GM23338 (cell line): ENCODE measurements around the gene GRIN2C. TPM values are rescaled to one million over a fixed set of nuclear protein-coding genes. Genes with fewer than 3 reads are reported as not detected.

Experiments used
- ATAC-seq: fragments of 200-7000 bp; cut with Tn5 transposase; 3 replicates; pipeline ENCODE4 v1.9.1; 2020
- DNase-seq: peaks from one replicate; pipeline ENCODE4 v3.0.0-alpha.2; 2015; ENCODE audit warnings: low spot score
- H2AFZ ChIP-seq: fragments of 200-600 bp; sonication (generic); 2 replicates; pipeline ENCODE4 v1.8.0; 2016; ENCODE audit warnings: antibody characterized with exemption, mild to moderate bottlenecking, moderate library complexity
- H3F3A ChIP-seq: fragments of 200-600 bp; sonication (generic); replicated peaks from 2 replicates; pipeline ENCODE4 v1.8.0; 2017; ENCODE audit warnings: antibody characterized with exemption, mixed run types, low read depth
- H3K27ac ChIP-seq: fragments of 200-600 bp; sonication (generic); 2 replicates; pipeline ENCODE4 v1.6.1; 2016; ENCODE audit warnings: low read depth
- H3K27me3 ChIP-seq: fragments of 200-600 bp; sonication (generic); 2 replicates; pipeline ENCODE4 v1.8.0; 2016; ENCODE audit warnings: mild to moderate bottlenecking, mixed run types, moderate library complexity; ENCODE audit not compliant: insufficient read depth
- H3K36me3 ChIP-seq: fragments of 200-600 bp; sonication (generic); 2 replicates; pipeline ENCODE4 v1.8.0; 2016; ENCODE audit warnings: mild to moderate bottlenecking; ENCODE audit not compliant: insufficient read depth
- H3K4me1 ChIP-seq: fragments of 200-600 bp; sonication (generic); 2 replicates; pipeline ENCODE4 v1.8.0; 2016; ENCODE audit warnings: mild to moderate bottlenecking, moderate library complexity; ENCODE audit not compliant: insufficient read depth
- H3K4me2 ChIP-seq: fragments of 200-600 bp; sonication (generic); 2 replicates; pipeline ENCODE4 v1.7.1; 2017; ENCODE audit warnings: mixed run types
- H3K4me3 ChIP-seq: fragments of 200-600 bp; sonication (generic); 2 replicates; pipeline ENCODE4 v1.6.1; 2016; ENCODE audit warnings: mixed run types
- H3K79me2 ChIP-seq: fragments of 200-600 bp; sonication (generic); replicated peaks from 2 replicates; pipeline ENCODE4 v1.8.0; 2017; ENCODE audit warnings: mild to moderate bottlenecking; ENCODE audit not compliant: insufficient read depth
- H3K9me2 ChIP-seq: fragments of 200-600 bp; sonication (generic); 2 replicates; pipeline ENCODE4 v1.8.0; 2017; ENCODE audit not compliant: insufficient read depth
- H4K20me1 ChIP-seq: fragments of 200-600 bp; sonication (generic); replicated peaks from 2 replicates; pipeline ENCODE4 v1.8.0; 2017; ENCODE audit warnings: mild to moderate bottlenecking; ENCODE audit not compliant: insufficient read depth
- H3K27ac Mint-ChIP-seq: 2 replicates; pipeline ENCODE4 v1.8.0; 2020; ENCODE audit warnings: inconsistent platforms, mild to moderate bottlenecking, moderate library complexity, mixed read lengths
- H3K27me3 Mint-ChIP-seq: 3 replicates; pipeline ENCODE4 v1.8.0; 2022; ENCODE audit warnings: low read depth, mild to moderate bottlenecking, moderate library complexity, mixed read lengths, inconsistent platforms; ENCODE audit not compliant: insufficient read depth, poor library complexity
- H3K36me3 Mint-ChIP-seq: 3 replicates; pipeline ENCODE4 v1.8.0; 2021; ENCODE audit warnings: low read depth, mild to moderate bottlenecking, inconsistent platforms, moderate library complexity, mixed read lengths
- H3K4me1 Mint-ChIP-seq: 3 replicates; pipeline ENCODE4 v1.8.0; 2020; ENCODE audit warnings: mild to moderate bottlenecking, inconsistent platforms, mixed read lengths
- H3K4me3 Mint-ChIP-seq: 3 replicates; pipeline ENCODE4 v1.8.0; 2021; ENCODE audit warnings: moderate library complexity, mild to moderate bottlenecking, inconsistent platforms, mixed read lengths
- H3K9me3 Mint-ChIP-seq: 3 replicates; pipeline ENCODE4 v1.8.0; 2020; ENCODE audit warnings: moderate library complexity, mild to moderate bottlenecking, inconsistent platforms, mixed read lengths
- CREB1 ChIP-seq: fragments of 250-450 bp; sonication (Bioruptor Pico); IDR thresholded peaks from 2 replicates; pipeline ENCODE4 v1.5.0; 2020; ENCODE audit warnings: low read depth, mild to moderate bottlenecking, moderate library complexity
- ETS1 ChIP-seq: IDR thresholded peaks from 2 replicates; pipeline ENCODE4 v1.6.1; 2016; ENCODE audit warnings: antibody characterized with exemption
- EZH2 ChIP-seq: fragments of 200-600 bp; sonication (generic); IDR thresholded peaks from one replicate; pipeline ENCODE4 v1.8.0; 2017; ENCODE audit warnings: antibody characterized with exemption, mild to moderate bottlenecking, low read depth; ENCODE audit not compliant: unreplicated experiment
- EZH2phosphoT487 ChIP-seq: fragments of 200-600 bp; sonication (generic); IDR thresholded peaks from one replicate; pipeline ENCODE4 v1.8.1; 2018; ENCODE audit warnings: antibody characterized with exemption; ENCODE audit not compliant: unreplicated experiment
- JUNB ChIP-seq: IDR thresholded peaks from one replicate; pipeline ENCODE4 v1.6.1; 2016; ENCODE audit warnings: antibody characterized with exemption; ENCODE audit not compliant: unreplicated experiment
- NANOG ChIP-seq: IDR thresholded peaks from 2 replicates; pipeline ENCODE4 v1.6.1; 2016; ENCODE audit warnings: antibody characterized with exemption, borderline replicate concordance
- STAT1 ChIP-seq: IDR thresholded peaks from one replicate; pipeline ENCODE4 v1.6.1; 2016; ENCODE audit warnings: antibody characterized with exemption; ENCODE audit not compliant: unreplicated experiment
- ZNF114 ChIP-seq: fragments of 250-450 bp; sonication (Bioruptor Pico); IDR thresholded peaks from 2 replicates; pipeline ENCODE4 v1.5.0; 2020; ENCODE audit warnings: mild to moderate bottlenecking, moderate library complexity
- ZNF331 ChIP-seq: fragments of 250-450 bp; sonication (Bioruptor Pico); IDR thresholded peaks from 2 replicates; pipeline ENCODE4 v1.5.0; 2020; ENCODE audit warnings: low read depth, mild to moderate bottlenecking, moderate library complexity
- ZNF462 ChIP-seq: fragments of 250-450 bp; sonication (Bioruptor Pico); IDR thresholded peaks from 2 replicates; pipeline ENCODE4 v1.5.0; 2020; ENCODE audit warnings: mild to moderate bottlenecking, moderate library complexity
- polyA plus RNA-seq: library from polyadenylated mRNA; unstranded; fragments of >200 nt; fragmentation: Nextera tagmentation; extraction: Ambion mirVana; gene quantifications from 2 replicates; pipeline ENCODE4 v1.2.1, GENCODE V29; 2016
- total RNA-seq: library from RNA; depleted of rRNA; stranded (reverse); fragments of >200 nt; shearing (Covaris generic); gene quantifications from 2 replicates; pipeline ENCODE4 v1.2.3, GENCODE V29; 2014
- TF ChIP-seq, protein P1 (sequence below), 2 experiments: fragments of 200-600 bp in 1 of 2; sonication (generic) in 1 of 2; conservative IDR thresholded peaks; 2 replicates each; pipeline versions ENCODE4 v1.5.1 to v1.6.1; 2016 to 2017; ENCODE audit warnings: antibody characterized with exemption in 2 of 2, low read depth in 2 of 2, mild to moderate bottlenecking in 2 of 2, moderate library complexity in 1 of 2

GRIN2C gene
- total and polyA plus RNA-seq, 2 experiments from 2014 or later, result 0.10 to 0.19 TPM

DNA sequence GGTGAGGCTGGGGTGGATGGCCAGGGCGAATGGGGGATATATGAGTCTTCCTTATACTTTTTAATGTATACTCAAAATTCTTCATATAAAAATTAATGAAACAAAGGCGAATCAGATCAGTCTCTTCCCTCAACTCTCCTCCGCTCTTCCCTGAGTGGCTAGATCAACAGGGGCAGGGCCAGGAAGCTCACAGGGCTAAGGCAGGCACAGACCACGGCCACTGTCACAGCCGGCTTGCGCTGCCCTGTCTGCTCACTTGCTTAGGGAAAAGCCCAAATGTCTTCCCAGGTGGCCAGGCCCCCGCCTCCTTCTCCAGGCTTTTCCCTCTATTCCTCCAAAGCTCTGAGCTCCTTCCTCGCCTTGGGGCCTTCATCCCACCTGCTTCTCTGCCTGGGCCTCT lies 6.0 kb downstream of the GRIN2C start:
- H4K20me1 ChIP-seq, result no peaks in the 10 kb centered on the region; the same call in 1 of the 2 replicates
- DNase-seq, result no peak
- ATAC-seq, result no peak
- no peak overlapping the region for H3K27ac ChIP-seq
- peak overlapping the region; percentile 84 for H3K4me3 Mint-ChIP-seq
- H3K36me3 Mint-ChIP-seq, result no peaks in the 10 kb centered on the region; the same call in 2 of the 3 replicates
- no peak overlapping the region for H3K4me3 ChIP-seq
- peaks cover 8% of the 10 kb centered on the region for H3K4me1 ChIP-seq
- no peak overlapping the region; the same call in 1 of the 2 replicates for H3K4me2 ChIP-seq
- H3K27ac Mint-ChIP-seq, result no peak overlapping the region
- H2AFZ ChIP-seq, result no peak overlapping the region
- TF ChIP-seq ZNF462 (no peak), CREB1 (CRISPR knock-in tag) (no peak), EZH2phosphoT487 (no peak), ZNF114 (CRISPR knock-in tag) (no peak), ZNF331 (CRISPR knock-in tag) (no peak), STAT1 (no peak), ETS1 (no peak), JUNB (no peak), EZH2 (no peak), NANOG (no peak)
- TF ChIP-seq, protein P1, sequence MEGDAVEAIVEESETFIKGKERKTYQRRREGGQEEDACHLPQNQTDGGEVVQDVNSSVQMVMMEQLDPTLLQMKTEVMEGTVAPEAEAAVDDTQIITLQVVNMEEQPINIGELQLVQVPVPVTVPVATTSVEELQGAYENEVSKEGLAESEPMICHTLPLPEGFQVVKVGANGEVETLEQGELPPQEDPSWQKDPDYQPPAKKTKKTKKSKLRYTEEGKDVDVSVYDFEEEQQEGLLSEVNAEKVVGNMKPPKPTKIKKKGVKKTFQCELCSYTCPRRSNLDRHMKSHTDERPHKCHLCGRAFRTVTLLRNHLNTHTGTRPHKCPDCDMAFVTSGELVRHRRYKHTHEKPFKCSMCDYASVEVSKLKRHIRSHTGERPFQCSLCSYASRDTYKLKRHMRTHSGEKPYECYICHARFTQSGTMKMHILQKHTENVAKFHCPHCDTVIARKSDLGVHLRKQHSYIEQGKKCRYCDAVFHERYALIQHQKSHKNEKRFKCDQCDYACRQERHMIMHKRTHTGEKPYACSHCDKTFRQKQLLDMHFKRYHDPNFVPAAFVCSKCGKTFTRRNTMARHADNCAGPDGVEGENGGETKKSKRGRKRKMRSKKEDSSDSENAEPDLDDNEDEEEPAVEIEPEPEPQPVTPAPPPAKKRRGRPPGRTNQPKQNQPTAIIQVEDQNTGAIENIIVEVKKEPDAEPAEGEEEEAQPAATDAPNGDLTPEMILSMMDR (conservative IDR thresholded peaks at IDR 0.05; ENCODE audit: low read depth in 2 of 2), result no peak
- H3K27me3 ChIP-seq, result peaks cover 97% of the 10 kb centered on the region
- H3K79me2 ChIP-seq, result no peaks in the 10 kb centered on the region
- no peaks in the 10 kb centered on the region; the same call in 1 of the 3 replicates for H3K4me1 Mint-ChIP-seq
- no peaks in the 10 kb centered on the region for H3K9me2 ChIP-seq
- no peaks in the 10 kb centered on the region for H3K36me3 ChIP-seq
- no peaks in the 10 kb centered on the region for H3K9me3 Mint-ChIP-seq
- H3K27me3 Mint-ChIP-seq, result peaks cover 83% of the 10 kb centered on the region
- H3F3A ChIP-seq, result no peaks in the 10 kb centered on the region
